HG03196 (cell line): ENCODE data around the gene TM4SF18.

Source experiments
- ATAC-seq: cut with Tn5 transposase; IDR thresholded peaks from one replicate; pipeline ENCODE4 v1.9.1; 2021; ENCODE audit not compliant: unreplicated experiment

The TM4SF18 gene

GRCh38 chr3:149330609-149331331 lies 2.7 kb downstream of the TM4SF18 start:
- no peak for ATAC-seq

DNA sequence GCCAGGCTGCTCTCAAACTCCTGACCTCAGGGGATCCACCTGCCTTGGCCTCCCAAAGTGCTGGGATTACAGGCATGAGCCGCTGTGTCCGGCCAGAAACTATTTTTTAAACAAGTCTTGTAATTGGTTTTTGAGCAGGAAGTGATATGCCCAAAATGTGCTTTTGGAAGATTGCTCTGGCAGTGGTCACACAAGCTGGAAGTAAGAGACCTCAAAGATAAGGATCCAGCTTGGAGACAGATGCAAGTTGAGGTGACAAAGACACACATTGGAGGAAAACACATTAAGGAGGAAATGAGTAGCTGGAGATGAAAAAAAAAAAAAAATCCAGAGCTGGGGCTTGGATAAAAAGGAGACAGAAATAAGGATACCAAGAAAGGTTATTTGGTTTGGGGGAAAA lies 6.3 kb downstream of the TM4SF18 start:
- no peak for ATAC-seq

DNA sequence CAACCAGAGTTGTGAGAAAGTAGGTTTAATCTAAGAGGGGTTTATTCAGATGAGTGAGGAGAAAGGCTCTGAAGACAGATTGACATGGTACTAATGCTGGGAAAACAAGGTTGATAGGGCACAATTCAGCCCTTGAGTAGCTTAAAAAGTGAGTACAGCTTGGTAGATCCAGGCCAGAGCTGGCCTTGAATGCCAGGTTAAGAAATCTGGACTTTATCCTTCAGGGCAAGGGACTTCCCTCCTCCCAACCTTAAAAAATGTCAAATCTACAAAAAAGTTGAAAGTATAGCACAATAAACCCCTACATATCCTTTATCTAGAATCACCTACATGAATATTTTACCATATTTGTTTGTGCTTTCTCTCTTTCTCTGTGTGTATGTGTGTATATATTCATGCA lies 7.9 kb downstream of the TM4SF18 start:
- no peak for ATAC-seq

DNA sequence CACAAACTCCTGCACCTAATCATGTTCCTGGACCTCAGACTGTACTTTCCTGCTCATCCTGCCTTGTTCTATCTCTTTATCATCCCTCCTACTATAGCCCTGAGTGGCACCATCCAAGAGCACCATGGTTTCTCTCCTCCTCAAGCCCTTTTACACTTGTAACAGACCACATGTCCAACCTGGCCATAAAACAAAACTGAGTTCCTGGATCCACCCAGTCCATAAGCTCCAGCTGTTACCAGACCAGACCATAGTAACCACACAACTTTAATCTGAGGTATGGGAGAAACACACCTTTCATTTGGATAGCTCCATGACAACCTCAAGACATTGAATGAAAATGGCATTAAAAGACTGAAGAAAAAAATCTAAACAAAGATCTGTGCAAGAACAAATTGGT lies 9.1 kb downstream of the TM4SF18 start:
- ATAC-seq, result no peak

GRCh38 chr3:149321640-149322039 lies 11.8 kb downstream of the TM4SF18 start:
- no peak for ATAC-seq

DNA sequence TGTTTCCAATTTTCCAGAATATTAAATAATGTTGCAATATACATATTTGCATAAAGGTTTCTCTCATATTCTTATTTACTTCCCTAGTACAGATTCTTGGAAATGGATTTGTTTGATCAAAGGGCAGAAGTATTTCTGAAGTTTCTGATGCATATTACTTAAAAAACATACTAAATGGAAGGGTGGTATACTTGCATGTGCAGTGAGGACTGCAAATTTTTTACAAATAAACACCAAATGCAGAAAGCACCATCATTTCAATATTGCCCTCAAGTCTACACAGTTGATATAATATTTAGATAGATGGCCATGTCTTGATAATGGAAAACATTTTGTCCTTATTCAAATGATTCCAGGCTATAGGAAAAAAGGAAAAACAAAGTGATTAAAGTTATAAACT lies 12.3 kb downstream of the TM4SF18 start:
- ATAC-seq, result no peak

GRCh38 chr3:149319750-149320149 lies 13.7 kb downstream of the TM4SF18 start:
- no peak for ATAC-seq

- no peak for ATAC-seq
Observed at GRCh38 chr3:149317072-149317471, 16.4 kb downstream of the TM4SF18 start.

DNA sequence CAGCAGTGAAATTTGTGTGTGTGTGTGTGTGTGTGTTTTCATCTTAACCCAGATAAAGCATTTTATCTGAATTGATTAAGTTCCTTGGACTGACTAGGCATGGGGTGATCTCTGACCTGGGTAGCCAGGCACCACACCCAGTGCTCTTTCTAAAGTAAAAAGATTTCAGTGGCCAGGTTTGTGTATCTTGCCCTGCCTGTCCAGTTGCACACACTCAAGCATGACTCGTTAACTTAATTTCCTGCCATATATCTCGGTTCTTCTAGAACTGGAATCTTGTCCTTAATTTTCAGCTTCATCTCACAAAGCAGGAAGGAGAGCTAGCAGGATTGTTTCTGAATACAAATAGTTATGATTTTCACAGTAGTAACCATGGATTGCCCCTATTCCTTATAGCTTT lies 17.0 kb downstream of the TM4SF18 start:
- no peak for ATAC-seq

GRCh38 chr3:149315694-149316093 lies 17.7 kb downstream of the TM4SF18 start:
- ATAC-seq, result no peak

DNA sequence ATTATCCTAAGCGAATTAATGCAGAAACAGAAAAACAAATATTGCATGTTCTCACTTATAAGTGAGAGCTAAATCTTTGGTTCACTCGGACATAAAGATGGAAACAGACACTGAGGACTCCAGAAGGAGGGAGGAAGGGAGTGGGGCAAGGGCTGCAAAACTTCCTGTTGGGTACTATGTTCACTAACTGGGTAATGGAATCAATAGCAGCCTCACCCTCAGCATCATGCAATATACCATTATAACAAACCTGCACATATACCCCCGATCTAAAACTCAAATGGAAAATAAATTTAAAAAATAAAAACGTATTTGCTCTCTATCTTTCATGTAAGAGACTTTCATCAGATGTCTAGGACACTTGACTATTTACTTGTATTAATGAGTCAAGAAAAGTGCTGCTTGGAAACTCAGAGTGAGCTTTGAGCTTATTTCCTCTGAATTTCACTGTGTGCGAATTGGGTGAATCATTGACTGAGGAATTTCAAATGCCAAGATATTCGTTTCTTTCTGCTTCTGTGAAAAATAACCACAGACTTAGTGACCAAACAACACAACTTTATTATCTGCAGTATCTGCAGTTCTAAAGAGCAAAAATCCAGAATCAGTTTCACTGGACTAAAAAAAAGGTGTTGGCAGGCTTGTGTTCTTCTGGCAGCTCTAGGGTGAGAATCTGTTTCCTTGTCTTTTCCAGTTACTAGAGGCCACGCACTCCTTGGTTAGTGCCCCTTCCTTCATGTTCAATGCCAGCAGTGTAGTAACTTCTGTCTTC lies 18.4 kb downstream of the TM4SF18 start:
- ATAC-seq, result no peak

DNA sequence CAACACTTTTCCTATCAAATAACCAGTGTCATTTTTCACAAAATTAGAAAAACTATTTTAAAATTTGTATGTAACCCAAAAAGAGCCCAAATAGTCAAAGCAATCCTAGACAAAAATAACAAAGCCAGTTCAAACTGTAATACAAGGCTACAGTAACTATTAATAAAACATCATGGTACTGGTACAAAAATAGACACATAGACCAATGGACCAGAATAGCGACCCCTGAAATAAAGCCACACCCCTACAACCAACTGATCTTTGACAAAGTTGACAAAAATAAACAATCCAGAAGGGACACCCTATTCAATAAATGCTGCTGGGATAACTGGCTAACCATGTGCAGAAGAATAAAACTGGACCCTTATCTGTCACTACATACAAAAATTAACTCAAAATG lies 19.9 kb downstream of the TM4SF18 start:
- no peak for ATAC-seq

GRCh38 chr3:149310796-149311534 lies 22.5 kb downstream of the TM4SF18 start:
- ATAC-seq, result no peak

GRCh38 chr3:149307435-149307783 lies 26.0 kb downstream of the TM4SF18 start:
- no peak for ATAC-seq

DNA sequence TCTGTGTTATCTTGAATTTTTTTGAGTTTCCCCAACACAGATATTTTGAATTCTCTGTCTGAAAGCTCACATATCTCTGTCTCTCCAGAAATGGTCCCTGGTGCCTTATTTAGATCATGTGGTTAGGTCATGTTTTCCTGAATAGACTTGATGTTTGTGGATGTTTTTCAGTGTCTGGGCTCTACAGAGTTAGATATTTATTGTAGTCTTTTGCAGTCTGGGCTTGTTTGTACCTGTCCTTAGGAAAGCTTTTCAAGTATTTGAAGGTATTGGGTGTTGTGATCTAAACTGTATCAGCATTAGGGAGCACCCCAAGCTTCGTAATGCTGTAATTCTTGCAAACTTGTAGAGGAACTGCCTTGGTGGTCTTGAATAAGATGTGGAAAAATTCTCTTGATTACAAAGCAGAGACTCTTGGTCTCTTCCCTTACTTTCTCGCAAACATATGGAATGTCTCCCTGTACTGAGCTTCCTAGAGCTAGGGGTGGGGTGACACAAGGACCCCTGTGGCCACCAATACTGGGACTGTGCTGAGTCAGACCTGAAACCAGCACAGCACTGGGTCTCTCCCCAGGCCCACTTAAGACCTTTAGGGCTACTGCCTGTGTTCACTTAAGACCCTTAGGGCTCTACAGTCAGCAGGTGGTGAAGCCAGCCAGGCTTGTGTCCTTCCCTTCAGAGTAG lies 26.5 kb downstream of the TM4SF18 start:
- ATAC-seq, result no peak

- no peak for ATAC-seq
Observed at GRCh38 chr3:149305376-149305775, 28.1 kb downstream of the TM4SF18 start.

DNA sequence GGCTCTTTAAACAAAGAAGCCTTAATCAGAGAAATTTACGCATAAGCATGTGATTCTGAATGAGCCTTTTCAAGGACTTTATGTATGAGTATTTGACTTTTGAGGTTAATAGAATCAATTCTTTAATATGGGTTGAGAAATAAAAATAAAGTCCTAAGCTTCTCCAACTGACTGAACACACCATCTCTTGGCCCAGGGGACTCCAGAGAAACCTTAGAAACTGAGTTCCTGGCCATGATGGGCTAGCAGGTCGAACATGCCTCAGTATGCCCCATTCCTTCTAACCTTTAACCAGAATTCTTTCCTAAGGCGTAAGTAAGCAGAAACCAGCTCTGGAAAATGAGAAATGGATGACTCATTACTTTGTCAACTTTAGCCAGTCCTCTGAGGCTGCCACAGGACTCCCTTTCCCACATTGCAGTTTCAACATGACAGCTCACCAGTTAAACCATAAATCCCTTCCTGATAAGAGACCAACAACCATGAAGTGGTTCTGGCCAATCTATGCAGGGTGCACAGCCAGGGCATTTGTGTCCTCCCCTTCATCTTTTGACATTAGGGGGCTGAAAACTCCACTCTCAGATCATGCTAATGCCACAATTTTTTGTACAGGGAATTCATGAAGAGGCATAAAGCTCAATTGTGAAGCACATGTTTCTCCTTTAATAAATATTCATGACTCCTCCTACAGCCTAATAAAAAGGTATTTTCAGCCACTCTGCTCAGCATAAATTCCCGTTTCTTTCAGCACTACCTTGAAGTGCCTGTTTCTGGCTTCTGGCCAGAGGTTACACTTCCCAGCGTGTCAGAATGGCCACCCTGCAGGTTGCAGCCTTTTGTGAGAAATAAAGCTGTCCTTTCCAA lies 33.3 kb downstream of the TM4SF18 start:
- peak; percentile 87 for ATAC-seq

DNA sequence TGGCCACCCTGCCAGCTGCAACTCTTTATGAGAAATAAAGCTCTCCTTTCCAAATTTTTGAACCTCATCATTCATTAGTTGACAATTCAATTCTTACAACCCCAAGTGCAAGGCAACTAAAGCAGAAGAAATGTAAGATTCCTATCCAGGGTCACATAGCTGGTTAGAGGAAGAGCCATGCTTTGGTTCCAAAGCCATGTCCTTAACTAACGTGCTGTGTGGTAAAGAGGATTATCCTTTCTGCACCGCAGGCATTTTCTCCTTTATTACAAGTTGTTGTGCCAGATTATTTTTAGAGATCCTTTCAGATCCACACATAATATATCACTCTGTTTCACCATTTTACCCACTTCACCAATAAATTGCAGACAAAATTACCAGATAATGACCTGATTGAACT lies 36.5 kb downstream of the TM4SF18 start:
- ATAC-seq, result no peak

GRCh38 chr3:149292666-149293065 lies 40.8 kb downstream of the TM4SF18 start:
- ATAC-seq, result no peak

- no peak for ATAC-seq
Observed at GRCh38 chr3:149291178-149291577, 42.3 kb downstream of the TM4SF18 start.
